Measurements from ENCODE around the gene KLK3. TPM values are rescaled to one million over a fixed set of nuclear protein-coding genes. Genes with fewer than 3 reads are reported as not detected.

KLK3 gene
- total and polyA plus RNA-seq, 2 of the 8 experiments (the other 6 are each of a cell fraction or from before 2014, with no cell fraction given): 0.08 TPM; not detected in 1

GRCh38 chr19:50857366-50857765 lies 2.7 kb downstream of the KLK3 start (continued):
- TF ChIP-seq SAP30 (IDR thresholded peaks at IDR 0.05; ENCODE audit: insufficient read depth, insufficient replicate concordance, low read length): no peak

All from H1 (cell line).